SK-N-SH (cell line): Measurements from ENCODE around the gene BMF. TPM values are rescaled to one million over a fixed set of nuclear protein-coding genes. Genes with fewer than 3 reads are reported as not detected.
A peak's percentile ranks its signal among the peaks of the same experiment; 100 is the strongest.

ENCODE experiments used
- CTCF ChIA-PET: fragments of 300-600, 350-600 bp; formaldehyde crosslinking; extraction: SDS; loops from one replicate; lab custom pipeline; 2021; lab: Yijun Ruan, JAX
- POLR2A ChIA-PET: fragments of 350-600 bp; sonication (Branson Sonifier 250); formaldehyde crosslinking; extraction: SDS; loops from one replicate; lab custom pipeline; 2020; ENCODE audit warnings: antibody characterized with exemption, inconsistent platforms; lab: Yijun Ruan, JAX
- DNase-seq: peaks from one replicate; pipeline ENCODE4 v3.0.0; 2012
- H2AFZ ChIP-seq: fragments of 200-600 bp; sonication (generic); 2 replicates; pipeline ENCODE4 v1.8.1; 2016; ENCODE audit warnings: antibody characterized with exemption, mild to moderate bottlenecking, low read depth
- H3F3A ChIP-seq: fragments of 200-600 bp; sonication (generic); replicated peaks from 2 replicates; pipeline ENCODE3; 2016; ENCODE audit warnings: antibody characterized with exemption, mild to moderate bottlenecking; ENCODE audit not compliant: insufficient read depth
- H3K27ac ChIP-seq, 2 experiments: fragments of 200-500 bp in 1 of 2; fragments of 200-600 bp in 1 of 2; sonication (Bioruptor generic) in 1 of 2; sonication (generic), shearing (Covaris generic) in 1 of 2; 2 replicates each; pipeline versions ENCODE4 v1.5.1 to v1.6.1; 2014 to 2016; ENCODE audit warnings: low read depth in 2 of 2, inconsistent platforms in 1 of 2, low read length in 1 of 2, mild to moderate bottlenecking in 1 of 2, mixed read lengths in 1 of 2
- H3K27me3 ChIP-seq: fragments of 200-600 bp; sonication (generic), shearing (Covaris generic); 2 replicates; pipeline ENCODE4 v1.6.1; 2016; ENCODE audit warnings: mixed run types; ENCODE audit not compliant: insufficient read depth
- H3K36me3 ChIP-seq, 2 experiments: fragments of 200-500 bp in 1 of 2; fragments of 200-600 bp in 1 of 2; sonication (Bioruptor generic) in 1 of 2; sonication (generic) in 1 of 2; replicated peaks in 1 of 2; 2 replicates each; pipeline versions ENCODE3 to v1.5.1; 2014 to 2016; ENCODE audit warnings: low read length in 1 of 2, mild to moderate bottlenecking in 1 of 2; ENCODE audit not compliant: insufficient read depth in 2 of 2, control insufficient read depth in 1 of 2
- H3K4me1 ChIP-seq, 2 experiments: fragments of 200-500 bp in 1 of 2; fragments of 200-600 bp in 1 of 2; sonication (Bioruptor generic) in 1 of 2; sonication (generic), shearing (Covaris generic) in 1 of 2; 2 replicates each; pipeline versions ENCODE4 v1.5.1 to v1.6.1; 2014 to 2016; ENCODE audit warnings: low read depth in 1 of 2, low read length in 1 of 2, mixed run types in 1 of 2; ENCODE audit not compliant: insufficient read depth in 2 of 2, control insufficient read depth in 1 of 2
- H3K4me2 ChIP-seq: fragments of 200-600 bp; sonication (generic), shearing (Covaris generic); 2 replicates; pipeline ENCODE4 v1.6.1; 2017; ENCODE audit warnings: mixed run types
- H3K4me3 ChIP-seq, 2 experiments: fragments of 200-500 bp in 1 of 2; fragments of 200-600 bp in 1 of 2; sonication (Bioruptor generic) in 1 of 2; sonication (generic), shearing (Covaris generic) in 1 of 2; 2 replicates each; pipeline versions ENCODE4 v1.5.1 to v1.8.1; 2014 to 2016; ENCODE audit warnings: low read depth in 2 of 2, inconsistent platforms in 1 of 2, low read length in 1 of 2, mild to moderate bottlenecking in 1 of 2, mixed read lengths in 1 of 2, moderate library complexity in 1 of 2
- H3K79me2 ChIP-seq: fragments of 200-600 bp; sonication (generic); 2 replicates; pipeline ENCODE4 v1.8.1; 2017; ENCODE audit warnings: mild to moderate bottlenecking; ENCODE audit not compliant: insufficient read depth
- H3K9ac ChIP-seq: fragments of 200-600 bp; sonication (generic); 2 replicates; pipeline ENCODE4 v1.6.1; 2017; ENCODE audit warnings: mixed run types
- H3K9me2 ChIP-seq: fragments of 200-600 bp; sonication (generic); 2 replicates; pipeline ENCODE4 v1.6.1; 2017; ENCODE audit warnings: mixed run types
- H3K9me3 ChIP-seq: fragments of 200-600 bp; sonication (generic); 2 replicates; pipeline ENCODE4 v1.6.1; 2017; ENCODE audit warnings: mixed run types, mild to moderate bottlenecking, moderate library complexity
- H4K20me1 ChIP-seq: fragments of 200-600 bp; sonication (generic); 2 replicates; pipeline ENCODE4 v1.6.1; 2017; ENCODE audit warnings: mild to moderate bottlenecking, mixed run types; ENCODE audit not compliant: insufficient read depth
- CHD2 ChIP-seq: fragments of 150-350 bp; IDR thresholded peaks from 2 replicates; pipeline ENCODE4 v1.6.1; 2018; ENCODE audit warnings: low read length; ENCODE audit not compliant: partially characterized antibody
- CTCF ChIP-seq: fragments of 200-600 bp; sonication (generic); IDR thresholded peaks from 2 replicates; pipeline ENCODE4 v1.6.1; 2017; ENCODE audit warnings: antibody characterized with exemption, mild to moderate bottlenecking, moderate library complexity
- EP300 ChIP-seq, 2 experiments: IDR thresholded peaks; 2 replicates each; pipeline versions ENCODE4 v1.4.0 to v1.6.1; 2012; ENCODE audit warnings: borderline replicate concordance in 1 of 2, low read depth in 1 of 2, low read length in 1 of 2
- FOSL2 ChIP-seq: IDR thresholded peaks from 2 replicates; pipeline ENCODE4 v1.4.0; 2012; ENCODE audit warnings: low read depth, mild to moderate bottlenecking, moderate library complexity, borderline replicate concordance
- GABPA ChIP-seq: IDR thresholded peaks from 2 replicates; pipeline ENCODE4 v1.4.0; 2012; ENCODE audit warnings: low read depth, mild to moderate bottlenecking
- GATA2 ChIP-seq: sonication (generic); formaldehyde crosslinking; IDR thresholded peaks from 2 replicates; pipeline ENCODE4 v1.5.0; 2020; ENCODE audit warnings: mild to moderate bottlenecking, missing genetic modification reagents
- MXI1 ChIP-seq: IDR thresholded peaks from 2 replicates; pipeline ENCODE4 v1.6.1; 2012; ENCODE audit warnings: mild to moderate bottlenecking, low read depth, low read length, improper control_type of control experiment
- NRF1 ChIP-seq: IDR thresholded peaks from 2 replicates; pipeline ENCODE4 v1.6.1; 2012; ENCODE audit warnings: low read depth, mild to moderate bottlenecking, low read length
- POLR2AphosphoS5 ChIP-seq: IDR thresholded peaks from 2 replicates; pipeline ENCODE4 v1.6.1; 2012; ENCODE audit warnings: low read depth, low read length
- RAD21 ChIP-seq: IDR thresholded peaks from 2 replicates; pipeline ENCODE4 v1.6.1; 2012; ENCODE audit warnings: mild to moderate bottlenecking, low read length
- RCOR1 ChIP-seq: fragments of 150-350 bp; IDR thresholded peaks from 2 replicates; pipeline ENCODE4 v1.6.1; 2017; ENCODE audit warnings: antibody characterized with exemption, low read length
- RXRA ChIP-seq: IDR thresholded peaks from 2 replicates; pipeline ENCODE4 v1.4.0; 2012; ENCODE audit warnings: low read depth, mild to moderate bottlenecking, borderline replicate concordance
- TAF1 ChIP-seq: IDR thresholded peaks from 2 replicates; pipeline ENCODE4 v1.6.1; 2012; ENCODE audit warnings: low read depth, mild to moderate bottlenecking, low read length, moderate library complexity, borderline replicate concordance
- TCF12 ChIP-seq: IDR thresholded peaks from 2 replicates; pipeline ENCODE4 v1.4.0; 2012
- TEAD4 ChIP-seq: IDR thresholded peaks from 2 replicates; pipeline ENCODE4 v1.4.0; 2012; ENCODE audit warnings: mild to moderate bottlenecking, borderline replicate concordance; ENCODE audit not compliant: insufficient read depth
- USF1 ChIP-seq: IDR thresholded peaks from 2 replicates; pipeline ENCODE4 v1.4.0; 2012; ENCODE audit warnings: low read depth, borderline replicate concordance
- YY1 ChIP-seq: IDR thresholded peaks from 2 replicates; pipeline ENCODE4 v1.4.0; 2012; ENCODE audit warnings: low read depth, mild to moderate bottlenecking
- ZBTB33 ChIP-seq: IDR thresholded peaks from 2 replicates; pipeline ENCODE4 v1.4.0; 2012; ENCODE audit warnings: low read depth, borderline replicate concordance
- WGBS: methylation state at CpG from one replicate; pipeline ENCODE4 v1.1.6; 2017; ENCODE audit warnings: low lambda C conversion rate; 5-methylcytosine and 5-hydroxymethylcytosine counted together
- polyA plus RNA-seq, 3 experiments: library from polyadenylated mRNA; depleted of rRNA; stranded (reverse); fragments of >200 nt; gene quantifications; 2 replicates each; pipeline ENCODE4 v1.2.3, GENCODE V29; 2012
- TF ChIP-seq, protein P1 (sequence below): fragments of 150-350 bp; IDR thresholded peaks from 2 replicates; pipeline ENCODE4 v1.6.1; 2016; ENCODE audit warnings: mild to moderate bottlenecking, low read depth, low read length

Gene BMF
- polyA plus RNA-seq, 1 of the 3 experiments (the other 2 are of a cell fraction) = 0.72 TPM

DNA sequence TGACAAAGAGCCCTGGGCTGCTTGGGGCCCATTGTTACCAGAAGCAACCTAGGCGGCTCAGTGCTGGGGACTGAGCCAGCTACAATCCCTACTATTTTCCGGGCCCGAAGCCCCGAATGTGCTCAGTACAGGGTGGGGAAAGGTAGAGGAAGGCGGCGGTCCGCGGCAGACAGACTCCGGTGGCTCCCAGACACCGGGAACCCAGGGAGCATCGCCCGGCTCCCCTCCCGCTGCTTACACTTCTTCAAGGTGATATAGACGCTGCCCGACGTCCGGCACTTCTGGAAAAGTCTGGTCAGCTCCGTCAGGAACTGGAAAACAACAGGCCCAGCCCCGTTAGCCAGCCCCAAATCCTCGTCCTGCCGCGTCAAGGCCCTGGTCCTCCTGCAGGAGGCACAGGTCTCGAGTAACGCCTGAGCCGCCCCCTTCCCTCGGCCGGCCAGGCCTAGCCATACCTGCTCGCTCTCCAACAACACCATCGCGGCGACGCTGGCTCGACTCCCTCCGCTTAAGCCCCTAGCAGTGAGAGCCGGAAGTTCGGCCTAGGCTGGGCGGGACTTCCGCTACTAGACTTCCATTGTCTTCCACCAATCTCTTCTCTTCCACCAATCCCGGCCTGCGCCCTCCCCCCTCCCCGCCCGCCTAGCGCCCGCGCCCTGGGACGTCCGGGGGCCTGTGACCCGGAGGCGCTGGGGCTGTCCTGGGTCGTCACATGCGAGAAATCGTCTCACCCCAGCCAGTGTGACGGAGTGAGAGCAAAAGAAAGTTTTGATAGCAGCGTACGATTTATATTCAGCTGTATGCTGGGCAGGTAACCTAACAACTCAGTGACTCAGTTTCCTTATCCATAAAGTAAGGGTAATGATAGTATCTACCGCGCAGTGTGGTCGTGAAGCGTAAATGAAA lies 69.8 kb downstream of the BMF start, which contains the start of gene SRP14 (continued):
- no peak for TF ChIP-seq ZBTB33
- TF ChIP-seq CTCF = no peak
- 0 out of 2 replicates have a peak, but pooled peaks have one; percentile 21 for TF ChIP-seq GATA2
- TF ChIP-seq, protein P1, sequence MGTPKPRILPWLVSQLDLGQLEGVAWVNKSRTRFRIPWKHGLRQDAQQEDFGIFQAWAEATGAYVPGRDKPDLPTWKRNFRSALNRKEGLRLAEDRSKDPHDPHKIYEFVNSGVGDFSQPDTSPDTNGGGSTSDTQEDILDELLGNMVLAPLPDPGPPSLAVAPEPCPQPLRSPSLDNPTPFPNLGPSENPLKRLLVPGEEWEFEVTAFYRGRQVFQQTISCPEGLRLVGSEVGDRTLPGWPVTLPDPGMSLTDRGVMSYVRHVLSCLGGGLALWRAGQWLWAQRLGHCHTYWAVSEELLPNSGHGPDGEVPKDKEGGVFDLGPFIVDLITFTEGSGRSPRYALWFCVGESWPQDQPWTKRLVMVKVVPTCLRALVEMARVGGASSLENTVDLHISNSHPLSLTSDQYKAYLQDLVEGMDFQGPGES = 0 out of 2 replicates have a peak, but pooled peaks have one; percentile 18
- TF ChIP-seq GABPA = peak; percentile 96
- TF ChIP-seq FOSL2 = no peak
- 0 out of 2 replicates have a peak, but pooled peaks have one; percentile 21 for TF ChIP-seq YY1
- TF ChIP-seq TAF1 = peak; percentile 80
- TF ChIP-seq RAD21 = no peak
- no peak for TF ChIP-seq RXRA

DNA sequence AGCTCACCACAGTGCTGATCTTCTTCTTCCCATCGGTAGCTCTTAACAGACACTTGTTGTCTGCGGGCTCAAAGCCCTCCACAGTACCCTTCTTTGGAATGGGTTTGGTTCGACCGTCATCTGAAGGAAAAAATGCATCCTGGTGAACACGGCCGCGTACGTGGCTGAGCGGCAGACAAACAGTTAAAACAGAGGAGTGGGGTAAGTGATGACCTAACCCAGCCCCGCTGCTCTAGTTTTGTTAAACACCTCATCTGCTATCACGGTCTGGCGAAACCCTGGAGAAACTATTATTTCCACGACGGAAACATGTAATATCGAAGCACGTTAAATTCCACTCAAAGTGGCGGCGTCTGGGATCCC lies 70.4 kb downstream of the BMF start:
- H3K4me3 ChIP-seq = peak overlapping the region; percentile 77 to 94
- H3K27me3 ChIP-seq = no peaks in the 10 kb centered on the region
- H3K36me3 ChIP-seq = peaks cover 40 to 44% of the 10 kb centered on the region in 2 experiments
- POLR2A ChIA-PET = interaction anchor here (0.5 to 0.7 kb wide), 4 partner anchors 44 to 70 kb away, joined by 3 read pairs; partner anchors contain the start of gene BMF
- peak overlapping the region; percentile 88 to 92 for H3K27ac ChIP-seq
- DNase-seq = peak; percentile 50
- H3K9ac ChIP-seq = peak overlapping the region; percentile 99
- H3K9me2 ChIP-seq = no peaks in the 10 kb centered on the region
- H3K4me1 ChIP-seq = peaks cover 0 to 18% of the 10 kb centered on the region in 2 experiments; a peak in 2 of 4 replicates
- peak overlapping the region; percentile 92 for H3K4me2 ChIP-seq
- H4K20me1 ChIP-seq = no peaks in the 10 kb centered on the region
- no peak for TF ChIP-seq POLR2AphosphoS5
- no peak for TF ChIP-seq EP300 (IDR thresholded peaks at IDR 0.05; ENCODE audit: borderline replicate concordance in 1 of 2, low read depth in 1 of 2, low read length in 1 of 2)
- TF ChIP-seq TEAD4 = no peak
- no peak for TF ChIP-seq FOSL2
- no peak for TF ChIP-seq MXI1
- TF ChIP-seq USF1 = no peak
- TF ChIP-seq NRF1 = no peak
- TF ChIP-seq CTCF = no peak
- no peak for TF ChIP-seq TCF12
- TF ChIP-seq CHD2 = no peak
- no peak for TF ChIP-seq YY1
- no peak for TF ChIP-seq RCOR1
- TF ChIP-seq, all 33 proteins: peak for 0
- Histone ChIP-seq H3F3A (peaks cover 22% of the 10 kb centered on the region), H2AFZ (peak overlapping the region; percentile 93), H3K9me3 (no peaks in the 10 kb centered on the region), H3K79me2 (peaks cover 45% of the 10 kb centered on the region)
- CTCF ChIA-PET = interaction anchor here (0.9 to 8.7 kb wide), 5 partner anchors 9 to 235 kb away, joined by 3 to 53 read pairs (median 4); no protein-coding TSS in a partner anchor
- 2% methylated on average over 17 of the region's 18 CpGs for WGBS
